Vagina (tissue), 2 donors: ENCODE results near the gene GNG3. TPM values are rescaled to one million over a fixed set of nuclear protein-coding genes. Genes with fewer than 3 reads are reported as not detected.

Experiments used
- DNase-seq, 2 donors: peaks; one replicate each; pipeline ENCODE4 v3.0.0-alpha.2; 2017; ENCODE audit errors: extremely low spot score in 2 of 2
- H3K27ac ChIP-seq: fragments of 200-600 bp; sonication (generic); one replicate; pipeline ENCODE4 v1.5.1; 2019
- H3K27me3 ChIP-seq: fragments of 200-600 bp; sonication (generic); one replicate; pipeline ENCODE4 v1.5.1; 2019
- H3K36me3 ChIP-seq, 2 donors: fragments of 200-600 bp; sonication (generic); one replicate each; pipeline ENCODE4 v1.5.1; 2017 to 2019
- H3K4me1 ChIP-seq: fragments of 200-600 bp; sonication (generic); one replicate; pipeline ENCODE4 v1.5.1; 2019
- H3K4me3 ChIP-seq, 2 donors: fragments of 200-600 bp; sonication (generic); 1 replicate in 1 of 2; 2 replicates in 1 of 2; pipeline ENCODE4 v1.5.1; 2016 to 2019
- H3K9me3 ChIP-seq: fragments of 200-600 bp; sonication (generic); one replicate; pipeline ENCODE4 v1.5.1; 2019
- CTCF ChIP-seq, 3 experiments: fragments of 450-650 bp in 2 of 3; fragments of 200-600 bp in 1 of 3; sonication (generic) in 1 of 3; IDR thresholded peaks; one replicate each; pipeline ENCODE4 v1.5.1; 2017 to 2019; ENCODE audit warnings: antibody characterized with exemption in 3 of 3, mild to moderate bottlenecking in 2 of 3, moderate library complexity in 2 of 3
- POLR2A ChIP-seq, 2 donors: fragments of 450-650 bp; IDR thresholded peaks; one replicate each; pipeline ENCODE4 v1.6.1; 2017; ENCODE audit warnings: antibody characterized with exemption in 2 of 2, mild to moderate bottlenecking in 2 of 2, moderate library complexity in 2 of 2
- POLR2AphosphoS5 ChIP-seq, 2 donors: sonication (generic); formaldehyde crosslinking; IDR thresholded peaks; one replicate each; pipeline ENCODE4 v1.9.0; 2017; ENCODE audit warnings: antibody characterized with exemption in 2 of 2, mild to moderate bottlenecking in 2 of 2, low read depth in 1 of 2; ENCODE audit not compliant: insufficient read depth in 1 of 2
- intact Hi-C: fragments of 100-400 bp; cut with DNase I; formaldehyde crosslinking; loops from one replicate; pipeline ENCODE4 v1.15.1; 2023
- total RNA-seq: library from RNA; depleted of rRNA; stranded (reverse); fragments of >200 nt; gene quantifications from one replicate; pipeline ENCODE4 v1.2.3, GENCODE V29; 2016

GNG3 gene
- total RNA-seq, 1 donor from 2014 or later: 2.5 TPM

DNA sequence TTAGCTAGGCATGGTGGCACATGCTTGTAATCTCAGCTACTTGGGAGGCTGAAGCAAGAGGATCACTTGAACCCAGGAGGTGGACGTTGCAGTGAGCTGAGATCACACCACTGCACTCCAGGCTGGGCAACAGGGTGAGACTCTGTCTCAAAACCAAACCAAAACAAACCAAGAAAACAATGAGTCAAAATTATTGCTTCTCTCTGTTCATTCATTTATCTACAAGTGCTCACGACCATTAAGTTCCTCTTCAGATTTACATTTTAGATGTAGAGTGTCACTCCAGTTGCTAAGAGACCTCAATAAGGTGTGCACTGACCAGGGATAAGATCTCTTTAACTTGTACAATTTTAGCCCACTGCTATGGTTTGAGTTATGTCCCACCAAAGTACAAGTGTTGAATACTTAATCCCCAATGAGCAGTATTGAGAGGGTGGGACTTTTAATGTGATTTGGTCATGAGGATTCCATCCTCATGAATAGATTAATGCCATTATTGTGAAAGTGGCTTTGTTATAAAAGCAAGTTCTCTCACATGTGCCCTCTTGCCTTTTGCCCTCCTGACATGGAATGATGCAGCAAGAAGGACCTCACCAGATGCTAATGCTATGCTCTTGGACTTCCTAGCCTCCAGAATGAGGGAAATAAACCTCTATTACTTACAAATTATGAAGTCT lies 12.0 kb downstream of the GNG3 start:
- H3K4me3 ChIP-seq: no peak overlapping the region
- no peak overlapping the region for H3K27ac ChIP-seq
- no peaks in the 10 kb centered on the region for H3K27me3 ChIP-seq
- H3K4me1 ChIP-seq: peaks cover 15% of the 10 kb centered on the region
- no peak for DNase-seq
- H3K36me3 ChIP-seq: peaks cover 5 to 94% of the 10 kb centered on the region in 2 donors
- intact Hi-C loops: no loop called here
- no peak for TF ChIP-seq POLR2AphosphoS5 (IDR thresholded peaks at IDR 0.05; ENCODE audit: insufficient read depth in 1 of 2, low read depth in 1 of 2)
- TF ChIP-seq CTCF (IDR thresholded peaks at IDR 0.05): no peak
- no peak for TF ChIP-seq POLR2A (IDR thresholded peaks at IDR 0.05)
- H3K9me3 ChIP-seq: no peaks in the 10 kb centered on the region

DNA sequence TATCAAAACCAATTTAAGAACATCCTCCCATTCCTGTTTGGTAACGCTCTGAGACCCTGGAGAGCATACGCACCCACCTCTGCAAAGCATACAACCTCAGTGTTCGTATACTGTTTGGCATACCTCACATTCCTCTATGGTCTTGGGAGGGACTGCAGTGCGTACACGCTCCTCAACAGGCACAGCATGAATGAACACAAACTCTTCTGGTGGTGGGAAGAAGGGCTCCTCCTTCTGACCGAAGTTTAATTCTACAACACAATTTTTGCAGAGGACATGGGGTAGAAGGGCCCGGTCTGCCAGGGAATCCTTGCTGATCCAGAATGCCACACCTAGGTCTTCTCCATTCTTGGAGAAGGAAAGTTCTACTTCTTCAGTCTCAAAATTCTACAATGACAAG lies 14.5 kb downstream of the GNG3 start:
- no peak for DNase-seq
- intact Hi-C loops: no loop called here
- H3K27ac ChIP-seq: no peak overlapping the region
- no peaks in the 10 kb centered on the region for H3K9me3 ChIP-seq
- no peak overlapping the region for H3K4me3 ChIP-seq
- TF ChIP-seq POLR2A (IDR thresholded peaks at IDR 0.05): no peak
- no peak for TF ChIP-seq POLR2AphosphoS5 (IDR thresholded peaks at IDR 0.05; ENCODE audit: insufficient read depth in 1 of 2, low read depth in 1 of 2)
- no peak for TF ChIP-seq CTCF (IDR thresholded peaks at IDR 0.05)
- peaks cover 5 to 69% of the 10 kb centered on the region in 2 donors for H3K36me3 ChIP-seq
- no peaks in the 10 kb centered on the region for H3K27me3 ChIP-seq
- peaks cover 35% of the 10 kb centered on the region for H3K4me1 ChIP-seq

DNA sequence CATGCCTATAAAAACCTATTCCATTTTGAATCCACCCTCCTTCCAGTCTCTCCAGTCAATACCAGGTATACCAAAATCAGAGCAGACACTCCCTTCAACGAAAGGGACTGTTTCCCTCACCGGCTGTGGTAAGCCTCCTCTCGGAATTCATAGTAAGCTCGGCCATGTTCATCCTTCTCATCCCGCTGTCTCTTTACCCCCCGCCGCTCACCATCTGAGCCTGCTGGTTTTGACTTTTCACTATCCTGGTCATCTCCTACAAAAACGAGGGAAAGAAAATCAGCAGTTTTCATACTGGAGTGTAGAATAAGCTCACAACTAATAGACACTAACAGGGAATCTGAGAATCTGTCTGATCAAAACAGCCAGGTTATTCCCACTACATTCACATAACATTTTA lies 16.7 kb downstream of the GNG3 start:
- no peaks in the 10 kb centered on the region for H3K27me3 ChIP-seq
- no peak for TF ChIP-seq POLR2AphosphoS5 (IDR thresholded peaks at IDR 0.05; ENCODE audit: insufficient read depth in 1 of 2, low read depth in 1 of 2)
- no peak for TF ChIP-seq CTCF (IDR thresholded peaks at IDR 0.05)
- TF ChIP-seq POLR2A (IDR thresholded peaks at IDR 0.05): no peak
- H3K36me3 ChIP-seq: peaks cover 5 to 47% of the 10 kb centered on the region in 2 donors
- H3K4me3 ChIP-seq: peak overlapping the region in 1 of 2 donors; percentile 71
- no peak for DNase-seq
- intact Hi-C loops: no loop called here
- no peaks in the 10 kb centered on the region for H3K9me3 ChIP-seq
- H3K4me1 ChIP-seq: peaks cover 35% of the 10 kb centered on the region
- no peak overlapping the region for H3K27ac ChIP-seq

GRCh38 chr11:62725646-62726045 lies 18.2 kb downstream of the GNG3 start:
- intact Hi-C loops: loop anchor here (5.0 kb wide), 1 partner anchor 47 kb away; the partner anchor contains the start of gene TAF6L
- Histone ChIP-seq H3K4me1 (peaks cover 49% of the 10 kb centered on the region), H3K9me3 (no peaks in the 10 kb centered on the region)

More at GRCh38 chr11:62725646-62726045, 18.2 kb downstream of the GNG3 start:
- TF ChIP-seq CTCF (IDR thresholded peaks at IDR 0.05): no peak
- no peak for TF ChIP-seq POLR2A (IDR thresholded peaks at IDR 0.05)
- TF ChIP-seq POLR2AphosphoS5 (IDR thresholded peaks at IDR 0.05; ENCODE audit: insufficient read depth in 1 of 2, low read depth in 1 of 2): no peak
- no peak for DNase-seq
- peaks cover 5 to 34% of the 10 kb centered on the region in 2 donors for H3K36me3 ChIP-seq
- no peaks in the 10 kb centered on the region for H3K27me3 ChIP-seq
- peak overlapping the region; percentile 93 for H3K27ac ChIP-seq
- peak overlapping the region; percentile 71 to 90 for H3K4me3 ChIP-seq
